CD4-positive, CD25-positive, alpha-beta regulatory T cell (primary cell): Measurements from ENCODE around the gene NXPH1. TPM values are rescaled to one million over a fixed set of nuclear protein-coding genes. Genes with fewer than 3 reads are reported as not detected.
"Not testable (repeated sequence)": the region's sequence is repeated elsewhere in the genome, so short reads cannot be mapped to it uniquely, and the experiment has no call there.

Experiments
- ATAC-seq, 2 donors: fragments of 150-1000 bp; cut with Tn5 transposase; one replicate each; pipeline ENCODE4 v1.10.0; 2021; ENCODE audit warnings: low read depth in 2 of 2, moderate number of reproducible peaks in 2 of 2, moderate library complexity in 1 of 2
- DNase-seq, 3 donors: peaks; one replicate each; pipeline versions ENCODE4 v3.0.0 to v3.0.0-alpha.2; 2012 to 2022; ENCODE audit warnings: mixed read lengths in 1 of 3
- H3K27ac ChIP-seq: one replicate; pipeline ENCODE4 v1.7.0; 2013; ENCODE audit warnings: mild to moderate bottlenecking, low read length; ENCODE audit not compliant: insufficient read depth, poor library complexity, severe bottlenecking
- H3K27me3 ChIP-seq: one replicate; pipeline ENCODE4 v1.7.0; 2013; ENCODE audit warnings: low read length; ENCODE audit not compliant: control insufficient read depth, insufficient read depth
- H3K36me3 ChIP-seq: one replicate; pipeline ENCODE4 v1.7.0; 2013; ENCODE audit warnings: mild to moderate bottlenecking, low read length, moderate library complexity; ENCODE audit not compliant: control insufficient read depth, insufficient read depth
- H3K4me1 ChIP-seq: 2 replicates; pipeline ENCODE4 v1.7.0; 2013; ENCODE audit warnings: mild to moderate bottlenecking, low read length; ENCODE audit not compliant: insufficient read depth, control insufficient read depth, poor library complexity, severe bottlenecking
- H3K4me3 ChIP-seq: one replicate; pipeline ENCODE4 v1.7.0; 2013; ENCODE audit warnings: low read depth, mild to moderate bottlenecking, low read length, moderate library complexity
- H3K9me3 ChIP-seq, 2 experiments: 1 replicate in 1 of 2; 2 replicates in 1 of 2; pipeline ENCODE4 v1.7.0; 2013; ENCODE audit warnings: low read length in 2 of 2, mild to moderate bottlenecking in 1 of 2, moderate library complexity in 1 of 2; ENCODE audit not compliant: control insufficient read depth in 2 of 2
- H3K27ac Mint-ChIP-seq, 3 donors: one replicate each; pipeline ENCODE4 v1.8.0; 2020 to 2022; ENCODE audit warnings: mild to moderate bottlenecking in 3 of 3, mixed read lengths in 3 of 3, moderate library complexity in 2 of 3
- H3K27me3 Mint-ChIP-seq: one replicate; pipeline ENCODE4 v1.8.0; 2022; ENCODE audit warnings: mild to moderate bottlenecking, mixed read lengths
- H3K36me3 Mint-ChIP-seq: one replicate; pipeline ENCODE4 v1.8.0; 2020; ENCODE audit warnings: mixed read lengths
- H3K4me1 Mint-ChIP-seq, 4 donors: one replicate each; pipeline ENCODE4 v1.8.0; 2020 to 2022; ENCODE audit warnings: mixed read lengths in 4 of 4, mild to moderate bottlenecking in 1 of 4
- H3K4me3 Mint-ChIP-seq, 4 donors: one replicate each; pipeline ENCODE4 v1.8.0; 2020 to 2022; ENCODE audit warnings: mild to moderate bottlenecking in 4 of 4, mixed read lengths in 4 of 4, moderate library complexity in 3 of 4
- H3K9me3 Mint-ChIP-seq, 7 donors: one replicate each; pipeline ENCODE4 v1.8.0; 2020 to 2022; ENCODE audit warnings: mixed read lengths in 7 of 7, mild to moderate bottlenecking in 3 of 7, moderate library complexity in 2 of 7
- polyA plus RNA-seq, 4 donors: library from polyadenylated mRNA; unstranded; fragments of 300-500 nt; fragmentation: Illumina TruSeq; gene quantifications; one replicate each; pipeline ENCODE4 v1.2.3, GENCODE V29; 2021
- total RNA-seq: library from RNA; stranded (reverse); gene quantifications from one replicate; pipeline ENCODE4 v1.2.3, GENCODE V29; 2022

Gene NXPH1
- total and polyA plus RNA-seq, 5 donors from 2014 or later, result not detected

- Histone ChIP-seq H3K36me3 (no peaks in the 10 kb centered on the region), H3K9me3 (no peaks in the 10 kb centered on the region), H3K4me1 (no peaks in the 10 kb centered on the region), H3K4me3 (no peak overlapping the region), H3K27me3 (no peaks in the 10 kb centered on the region), H3K27ac (no peak overlapping the region)
- DNase-seq, result no peak
- Mint-ChIP-seq H3K4me3 (peak overlapping the region in 1 of 4 donors; percentile 27), H3K4me1 (no peaks in the 10 kb centered on the region), H3K9me3 (peaks cover 0 to 5% (median 2%) of the 10 kb centered on the region in 7 donors), H3K27me3 (no peaks in the 10 kb centered on the region), H3K36me3 (no peaks in the 10 kb centered on the region), H3K27ac (no peak overlapping the region)
- ATAC-seq, result no peak
Observed at GRCh38 chr7:8699875-8700624, 266.6 kb downstream of the NXPH1 start.

DNA sequence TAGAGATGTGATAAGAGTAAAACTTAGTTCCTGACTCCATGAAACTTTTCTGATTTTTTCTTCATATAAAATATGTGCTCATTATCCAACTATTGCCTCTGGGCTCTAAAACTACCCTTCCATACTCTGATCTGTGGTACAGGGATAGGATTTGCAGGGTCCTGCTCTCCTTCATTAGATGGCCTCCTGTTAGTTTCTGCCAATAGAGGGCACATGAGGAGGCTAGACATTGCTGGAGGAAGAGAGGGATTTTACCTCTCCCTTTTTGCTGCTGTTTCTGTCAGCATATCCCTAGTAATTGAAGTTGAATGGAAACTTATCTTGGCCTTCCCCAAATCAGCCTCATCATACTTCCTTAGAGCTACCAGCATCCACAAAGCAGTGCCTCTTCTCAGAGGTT lies 269.4 kb downstream of the NXPH1 start:
- Mint-ChIP-seq H3K27ac (no peak overlapping the region), H3K4me1 (no peaks in the 10 kb centered on the region), H3K4me3 (no peak overlapping the region), H3K9me3 (peaks cover 0 to 5% (median 0%) of the 10 kb centered on the region in 7 donors), H3K27me3 (no peaks in the 10 kb centered on the region), H3K36me3 (no peaks in the 10 kb centered on the region)
- no peaks in the 10 kb centered on the region for H3K36me3 ChIP-seq
- H3K4me3 ChIP-seq, result no peak overlapping the region
- H3K27me3 ChIP-seq, result no peaks in the 10 kb centered on the region
- no peak overlapping the region for H3K27ac ChIP-seq
- ATAC-seq (no peak), DNase-seq (no peak)
- no peaks in the 10 kb centered on the region for H3K4me1 ChIP-seq
- H3K9me3 ChIP-seq, result no peaks in the 10 kb centered on the region

DNA sequence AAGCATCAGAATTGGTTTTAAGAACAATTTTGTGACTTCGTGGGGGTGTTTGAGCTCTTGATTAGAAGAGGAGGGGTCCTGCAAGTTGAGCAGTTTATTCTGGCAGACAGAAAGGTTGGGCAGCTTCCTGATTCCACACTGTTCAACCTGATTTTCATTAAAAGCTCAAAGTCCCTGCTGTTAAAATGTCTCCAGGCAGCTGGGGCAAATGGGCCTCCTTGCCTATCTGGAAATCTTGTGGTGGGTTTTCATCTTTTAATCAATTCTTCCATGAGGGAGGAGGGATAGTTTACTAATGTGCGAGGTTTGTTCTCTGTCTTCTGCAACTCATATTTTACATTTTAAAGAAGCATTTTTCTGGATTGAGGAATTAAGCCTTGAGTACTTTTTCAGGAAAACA lies 276.7 kb downstream of the NXPH1 start:
- H3K27ac ChIP-seq, result no peak overlapping the region
- no peaks in the 10 kb centered on the region for H3K4me1 ChIP-seq
- H3K36me3 ChIP-seq, result no peaks in the 10 kb centered on the region
- no peaks in the 10 kb centered on the region for H3K27me3 Mint-ChIP-seq
- DNase-seq (no peak), ATAC-seq (no peak)
- no peaks in the 10 kb centered on the region for H3K36me3 Mint-ChIP-seq
- no peaks in the 10 kb centered on the region for H3K27me3 ChIP-seq
- no peak overlapping the region for H3K27ac Mint-ChIP-seq
- H3K9me3 Mint-ChIP-seq, result peaks cover 0 to 4% (median 2%) of the 10 kb centered on the region in 7 donors
- H3K4me3 Mint-ChIP-seq, result no peak overlapping the region
- no peaks in the 10 kb centered on the region for H3K9me3 ChIP-seq
- no peaks in the 10 kb centered on the region for H3K4me1 Mint-ChIP-seq
- H3K4me3 ChIP-seq, result no peak overlapping the region

- no peak overlapping the region for H3K4me3 Mint-ChIP-seq
- H3K27ac ChIP-seq, result no peak overlapping the region
- ATAC-seq, result no peak
- no peak for DNase-seq
- no peaks in the 10 kb centered on the region for H3K4me1 ChIP-seq
- H3K4me3 ChIP-seq, result no peak overlapping the region
- H3K36me3 Mint-ChIP-seq, result no peaks in the 10 kb centered on the region
- H3K27ac Mint-ChIP-seq, result no peak overlapping the region
- no peaks in the 10 kb centered on the region for H3K36me3 ChIP-seq
- no peaks in the 10 kb centered on the region for H3K27me3 Mint-ChIP-seq
- H3K27me3 ChIP-seq, result no peaks in the 10 kb centered on the region
- H3K9me3 ChIP-seq, result no peaks in the 10 kb centered on the region
- H3K9me3 Mint-ChIP-seq, result peaks cover 0 to 6% (median 2%) of the 10 kb centered on the region in 7 donors
- no peaks in the 10 kb centered on the region for H3K4me1 Mint-ChIP-seq
Observed at GRCh38 chr7:8714791-8715190, 281.4 kb downstream of the NXPH1 start.

DNA sequence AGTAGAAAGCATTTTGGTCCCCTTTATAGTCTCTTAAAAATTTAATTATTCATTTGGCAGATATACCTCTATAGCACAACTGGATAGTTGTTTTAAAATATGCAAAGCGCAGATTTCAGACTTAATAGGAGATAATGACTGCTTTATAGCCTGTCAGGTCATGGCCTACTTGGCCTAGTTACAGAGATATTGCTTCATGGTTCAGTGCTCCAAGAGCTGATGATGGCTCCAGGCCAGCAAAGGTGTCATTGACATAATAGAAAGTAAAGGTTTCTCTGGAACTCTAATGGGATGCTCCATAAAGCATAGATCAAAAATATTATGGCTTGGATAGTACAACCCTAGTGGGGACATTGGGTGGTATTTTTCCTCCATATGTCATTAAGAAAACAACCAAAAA lies 285.7 kb downstream of the NXPH1 start:
- no peaks in the 10 kb centered on the region for H3K27me3 ChIP-seq
- no peaks in the 10 kb centered on the region for H3K9me3 ChIP-seq
- Mint-ChIP-seq H3K9me3 (peaks cover 0 to 5% (median 0%) of the 10 kb centered on the region in 7 donors), H3K4me1 (no peaks in the 10 kb centered on the region), H3K27me3 (no peaks in the 10 kb centered on the region), H3K36me3 (no peaks in the 10 kb centered on the region), H3K27ac (no peak overlapping the region), H3K4me3 (no peak overlapping the region)
- no peaks in the 10 kb centered on the region for H3K4me1 ChIP-seq
- no peak for ATAC-seq
- DNase-seq, result no peak
- H3K36me3 ChIP-seq, result no peaks in the 10 kb centered on the region
- H3K4me3 ChIP-seq, result no peak overlapping the region
- no peak overlapping the region for H3K27ac ChIP-seq

DNA sequence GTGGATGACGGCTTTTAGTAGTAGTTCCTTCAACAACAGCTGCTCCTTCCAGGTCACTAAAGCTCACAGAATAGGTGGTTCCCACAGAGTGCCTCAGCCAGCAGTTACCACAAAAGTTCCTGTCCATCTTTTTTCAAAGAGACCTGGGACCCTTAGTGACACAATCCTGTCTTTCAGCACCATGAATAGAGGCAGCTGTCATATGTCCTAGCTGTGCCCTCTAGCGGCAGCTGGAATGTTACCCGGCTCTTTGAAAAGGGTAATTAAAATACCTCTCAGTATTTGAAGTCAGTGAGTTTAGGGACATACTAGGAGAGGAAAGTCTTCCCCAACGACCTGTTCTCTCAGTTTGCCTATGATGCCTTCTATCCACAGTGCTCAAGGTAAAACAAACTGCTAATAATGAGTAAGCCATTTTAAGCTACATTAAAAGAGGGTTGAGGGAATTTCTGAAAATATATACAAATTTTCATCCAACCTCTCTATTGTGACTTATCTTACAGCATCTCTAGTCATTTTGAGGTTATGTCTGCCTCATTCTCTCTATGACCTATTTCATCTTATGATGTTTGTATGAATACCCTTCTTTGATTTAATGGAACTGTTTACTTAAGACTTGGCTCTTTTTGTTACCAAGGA lies 290.8 kb downstream of the NXPH1 start:
- Mint-ChIP-seq H3K27me3 (no peaks in the 10 kb centered on the region), H3K9me3 (peaks cover 0 to 5% (median 2%) of the 10 kb centered on the region in 7 donors), H3K4me1 (no peaks in the 10 kb centered on the region), H3K27ac (no peak overlapping the region), H3K4me3 (no peak overlapping the region), H3K36me3 (no peaks in the 10 kb centered on the region)
- H3K4me1 ChIP-seq, result no peaks in the 10 kb centered on the region
- peak in 1 of 3 donors; percentile 19 for DNase-seq
- no peak overlapping the region for H3K4me3 ChIP-seq
- no peaks in the 10 kb centered on the region for H3K9me3 ChIP-seq
- H3K36me3 ChIP-seq, result no peaks in the 10 kb centered on the region
- no peak overlapping the region for H3K27ac ChIP-seq
- ATAC-seq, result no peak
- no peaks in the 10 kb centered on the region for H3K27me3 ChIP-seq

DNA sequence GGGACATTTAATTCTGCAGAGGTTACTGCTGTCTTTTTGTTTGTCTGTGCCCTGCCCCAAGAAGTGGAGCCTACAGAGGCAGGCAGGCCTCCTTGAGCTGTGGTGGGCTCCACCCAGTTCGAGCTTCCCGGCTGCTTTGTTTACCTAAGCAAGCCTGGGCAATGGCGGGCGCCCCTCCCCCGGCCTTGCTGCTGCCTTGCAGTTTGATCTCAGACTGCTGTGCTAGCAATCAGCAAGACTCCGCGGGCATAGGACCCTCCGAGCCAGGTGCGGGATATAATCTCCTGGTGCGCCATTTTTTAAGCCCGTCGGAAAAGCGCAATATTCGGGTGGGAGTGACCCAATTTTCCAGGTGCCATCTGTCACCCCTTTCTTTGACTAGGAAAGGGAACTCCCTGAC lies 298.3 kb downstream of the NXPH1 start:
- not testable (repeated sequence) for H3K36me3 Mint-ChIP-seq, DNase-seq

DNA sequence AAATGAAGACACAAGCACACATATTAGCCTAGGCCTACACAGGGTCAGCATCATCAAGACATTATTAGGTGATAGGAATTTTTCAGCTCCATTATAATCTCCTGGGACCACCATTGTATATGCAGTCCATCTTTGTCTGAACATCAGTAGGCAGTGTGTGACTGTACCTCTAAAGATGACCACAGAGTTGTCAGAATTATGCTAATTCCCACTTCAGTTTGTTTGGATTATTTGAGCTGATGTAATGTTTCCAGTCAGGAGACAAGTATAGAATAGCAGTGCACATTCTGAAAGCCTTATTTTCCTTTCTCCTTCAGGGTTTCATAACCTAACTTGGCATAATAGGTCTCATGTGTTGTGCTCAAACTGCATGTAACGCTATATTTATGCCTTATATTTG lies 306.4 kb downstream of the NXPH1 start:
- Histone ChIP-seq H3K4me1 (no peaks in the 10 kb centered on the region), H3K4me3 (no peak overlapping the region), H3K9me3 (no peaks in the 10 kb centered on the region), H3K27ac (no peak overlapping the region), H3K36me3 (no peaks in the 10 kb centered on the region), H3K27me3 (no peaks in the 10 kb centered on the region)
- DNase-seq (no peak), ATAC-seq (no peak)
- Mint-ChIP-seq H3K4me1 (no peaks in the 10 kb centered on the region), H3K36me3 (no peaks in the 10 kb centered on the region), H3K9me3 (peaks cover 1 to 8% (median 2%) of the 10 kb centered on the region in 7 donors), H3K27me3 (no peaks in the 10 kb centered on the region), H3K4me3 (no peak overlapping the region), H3K27ac (no peak overlapping the region)

More for the DNA sequence above, 298.3 kb downstream of the NXPH1 start:
- H3K36me3 ChIP-seq, H3K4me3 Mint-ChIP-seq, H3K9me3 ChIP-seq, H3K4me1 ChIP-seq, H3K27me3 Mint-ChIP-seq, ATAC-seq, H3K27ac ChIP-seq, H3K27me3 ChIP-seq, H3K4me3 ChIP-seq, H3K4me1 Mint-ChIP-seq, H3K27ac Mint-ChIP-seq: not testable (repeated sequence)
- peaks cover 0 to 14% (median 7%) of the 10 kb centered on the region in 7 donors for H3K9me3 Mint-ChIP-seq
